NCI-H774 (cell line): ENCODE results near the gene MKNK1.

Source experiments
- DNase-seq: peaks from one replicate; lab custom pipeline; 2025; lab: John Stamatoyannopoulos, UW

The MKNK1 gene

DNA sequence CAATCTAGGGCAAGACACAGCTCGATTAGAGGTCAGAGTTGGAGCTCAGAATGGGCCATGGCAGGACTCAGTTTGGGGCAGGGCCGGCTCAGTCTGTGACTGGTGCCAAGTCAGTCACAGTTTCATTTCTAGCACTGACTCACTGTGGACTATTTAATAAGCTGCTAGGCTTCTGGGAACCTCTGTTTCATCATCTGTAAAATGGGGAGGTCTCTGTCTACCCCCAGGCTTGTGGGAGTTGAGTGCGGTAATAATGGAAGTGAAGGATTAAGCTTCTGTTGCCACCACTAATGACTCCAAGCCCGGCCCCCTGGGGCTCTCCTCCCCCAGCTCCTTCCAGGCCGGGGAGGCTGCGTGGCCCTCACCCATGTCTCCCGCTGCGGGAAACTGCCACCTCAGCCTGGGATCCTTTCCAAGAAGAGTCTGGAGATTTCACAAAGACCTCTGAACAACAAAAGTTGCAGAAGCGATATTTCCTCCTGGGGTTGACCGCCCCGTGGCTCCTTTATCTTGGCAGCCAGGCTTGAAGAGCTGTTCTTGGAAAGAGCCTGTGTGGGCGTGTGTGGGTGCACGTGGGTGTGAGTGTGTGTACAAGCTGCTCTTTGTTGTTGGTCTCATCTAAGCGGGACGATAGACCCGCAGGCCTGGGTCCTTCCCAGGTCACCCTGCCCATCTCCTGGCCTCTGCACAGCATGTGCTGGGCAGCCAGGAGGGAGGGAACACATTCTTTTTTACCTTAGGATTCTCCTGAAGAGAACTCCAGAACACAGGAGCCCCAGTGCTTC, 81.7 kb downstream of the MKNK1 start:
- no peak for DNase-seq

DNA sequence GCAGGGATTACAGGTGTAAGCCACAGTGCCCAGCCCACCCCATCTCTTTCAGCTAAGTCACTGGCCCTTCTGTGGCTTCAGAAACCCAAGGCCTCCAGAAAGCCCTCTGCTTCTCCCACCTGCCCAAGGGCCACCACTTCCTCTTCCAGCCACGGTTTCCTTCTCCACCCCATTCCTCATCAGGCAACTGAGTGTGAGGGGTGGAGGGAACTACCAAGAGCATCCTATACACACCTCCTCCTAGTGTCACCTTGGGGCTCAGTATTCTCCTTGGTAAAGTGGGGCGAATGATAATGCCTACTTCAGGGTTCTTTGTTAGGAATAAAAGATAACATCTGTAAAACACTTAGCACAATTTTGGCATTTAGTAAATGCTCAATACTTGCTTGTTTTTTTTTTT, 82.7 kb downstream of the MKNK1 start:
- no peak for DNase-seq

DNA sequence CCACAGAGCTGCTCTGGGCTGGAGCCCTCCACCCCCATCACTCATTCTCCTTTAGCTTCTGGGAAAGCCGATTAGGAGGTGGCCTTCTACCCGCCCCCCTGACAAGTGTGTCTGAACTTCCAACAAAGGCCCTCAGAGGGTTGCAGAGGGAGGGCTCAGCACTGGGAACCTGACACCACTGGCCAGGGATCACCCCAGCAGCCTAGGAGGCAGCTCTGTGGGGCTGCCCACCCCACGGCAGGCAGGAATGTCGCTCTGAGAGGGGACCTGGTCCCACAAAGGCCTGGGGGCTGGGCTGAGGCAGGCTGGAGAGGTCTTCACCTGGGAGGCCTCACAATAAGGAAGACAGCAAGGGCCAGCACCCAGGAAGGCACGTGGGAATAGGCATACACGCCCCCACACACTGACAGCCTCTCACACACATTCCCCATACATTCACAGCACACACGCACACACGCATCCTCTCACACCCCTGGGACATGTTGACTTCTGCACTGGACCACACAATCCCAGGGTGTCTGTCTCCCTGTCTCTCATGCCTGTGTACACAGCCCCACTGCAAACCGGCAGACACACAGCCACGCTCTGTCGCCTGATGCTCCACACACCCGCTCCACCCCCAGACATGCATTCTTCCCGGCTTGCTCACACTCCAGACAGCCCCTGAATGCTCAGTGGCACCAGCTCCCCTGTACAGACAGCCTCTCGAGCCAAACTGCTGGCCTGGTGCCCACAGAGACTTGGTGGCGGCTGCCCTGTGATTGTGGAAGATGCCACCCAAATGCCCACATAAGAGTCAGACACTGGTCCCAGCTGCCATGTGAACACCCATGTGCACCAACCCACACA, 83.8 kb downstream of the MKNK1 start:
- DNase-seq = no peak

DNA sequence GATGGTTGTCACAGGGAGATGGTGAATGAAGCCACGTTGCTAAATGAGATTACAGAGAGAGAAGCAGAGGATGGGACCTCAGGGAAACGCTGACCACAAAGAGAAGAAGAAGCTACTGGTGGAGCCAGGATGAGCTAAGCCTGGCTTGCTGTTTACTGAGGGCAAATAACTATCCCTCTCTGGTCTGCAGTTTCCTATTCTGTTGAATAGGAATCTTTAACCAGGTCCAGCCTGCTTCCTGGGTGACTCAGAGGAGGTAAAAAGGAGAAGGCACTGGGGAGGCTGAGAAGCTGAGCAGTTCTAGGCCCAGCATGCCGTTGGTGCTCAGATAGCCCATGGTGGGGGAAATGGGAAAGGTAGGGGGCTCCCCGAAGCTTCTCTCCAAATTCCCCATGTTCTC, 84.9 kb downstream of the MKNK1 start:
- DNase-seq = no peak

DNA sequence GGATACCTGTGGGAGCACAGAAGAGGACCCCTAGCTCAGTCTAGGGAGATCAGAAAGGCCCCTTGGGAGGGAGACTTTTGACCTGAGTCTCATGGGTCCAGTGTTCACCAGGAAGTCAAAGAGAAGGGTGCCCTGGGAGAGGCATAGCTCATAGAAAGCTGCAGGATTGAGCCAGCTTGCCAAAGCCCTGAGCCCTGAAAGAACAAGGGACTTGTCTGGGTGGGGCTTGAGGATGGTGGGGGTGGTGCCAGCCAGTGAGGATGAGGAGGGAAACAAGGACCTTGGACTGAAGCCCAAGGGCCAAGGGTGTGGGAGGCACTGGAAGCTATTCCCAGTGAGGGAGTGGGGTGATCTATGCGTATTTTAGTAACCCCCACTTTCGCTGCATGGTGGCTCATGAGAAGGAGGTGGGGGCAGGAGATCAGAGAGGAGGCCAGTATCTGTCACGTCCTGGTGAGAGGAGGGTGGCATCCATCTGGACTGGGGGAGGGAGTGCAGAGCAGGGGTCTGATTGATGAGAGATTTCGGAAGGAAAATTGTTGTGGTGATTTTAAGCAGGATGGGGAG, 86.1 kb downstream of the MKNK1 start:
- no peak for DNase-seq

DNA sequence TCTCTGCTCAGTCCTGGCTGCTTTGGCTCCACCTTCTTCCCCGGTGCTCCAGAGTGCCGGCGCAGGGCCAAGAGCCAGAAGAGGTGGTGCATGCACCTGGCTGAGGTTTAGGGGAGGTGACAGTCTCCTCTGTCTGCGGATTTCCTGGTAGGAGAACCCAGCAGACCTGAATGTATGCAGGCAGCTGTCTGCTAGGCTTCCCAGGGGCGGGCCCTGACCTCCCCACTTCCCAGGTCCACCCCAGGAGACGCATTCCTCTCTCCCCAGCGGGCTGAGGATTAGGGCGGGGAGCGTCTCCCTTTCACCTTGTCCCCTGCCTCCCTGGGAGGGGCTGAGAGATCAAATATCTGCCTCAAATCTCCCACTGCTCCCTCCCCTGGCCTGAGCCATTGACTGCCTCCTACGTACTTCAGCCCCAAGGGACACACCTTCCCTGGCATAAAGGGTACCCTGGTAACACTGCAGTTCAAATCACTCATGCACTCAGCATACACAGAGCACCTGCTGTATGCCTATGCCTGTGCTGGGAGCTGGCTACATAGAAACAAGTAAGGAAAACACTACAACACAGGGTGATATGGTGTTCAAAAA, 87.0 kb downstream of the MKNK1 start:
- DNase-seq = peak; percentile 90

DNA sequence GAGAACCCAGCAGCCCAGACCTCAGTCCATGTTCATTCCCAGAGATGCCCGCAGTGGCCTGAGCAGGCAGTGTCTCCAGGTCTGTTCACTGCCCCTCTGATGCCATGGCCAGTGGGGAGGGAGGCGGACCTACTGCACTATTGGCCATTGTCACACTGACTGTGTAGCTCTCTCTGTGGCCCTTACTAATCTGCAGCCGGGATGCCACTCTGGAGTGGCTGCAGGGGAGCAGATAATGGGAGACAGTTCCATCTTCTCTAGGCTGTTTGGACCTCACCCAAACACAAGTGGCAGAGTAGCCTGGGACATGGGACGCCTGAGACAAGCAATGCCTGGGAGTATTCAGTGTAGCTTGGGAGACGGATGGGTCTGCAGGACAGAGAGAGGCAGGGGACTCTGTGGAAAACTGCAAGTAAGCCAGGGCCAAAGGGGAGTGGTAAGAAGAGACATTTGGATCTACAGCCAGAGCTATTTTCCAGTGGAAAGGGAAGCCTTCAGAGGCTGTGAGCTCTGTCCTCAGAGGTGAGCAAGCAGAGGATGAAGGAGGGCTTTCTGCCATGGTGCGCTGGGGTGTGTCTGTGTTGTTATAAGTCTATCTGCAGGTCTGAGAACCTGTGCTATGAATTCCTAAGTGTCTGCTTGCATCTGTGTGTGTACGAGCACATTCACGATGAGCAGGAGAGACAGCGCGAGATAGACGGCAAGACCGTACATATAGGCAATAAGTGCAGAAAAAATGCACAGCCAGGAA, 87.7 kb downstream of the MKNK1 start:
- no peak for DNase-seq

DNA sequence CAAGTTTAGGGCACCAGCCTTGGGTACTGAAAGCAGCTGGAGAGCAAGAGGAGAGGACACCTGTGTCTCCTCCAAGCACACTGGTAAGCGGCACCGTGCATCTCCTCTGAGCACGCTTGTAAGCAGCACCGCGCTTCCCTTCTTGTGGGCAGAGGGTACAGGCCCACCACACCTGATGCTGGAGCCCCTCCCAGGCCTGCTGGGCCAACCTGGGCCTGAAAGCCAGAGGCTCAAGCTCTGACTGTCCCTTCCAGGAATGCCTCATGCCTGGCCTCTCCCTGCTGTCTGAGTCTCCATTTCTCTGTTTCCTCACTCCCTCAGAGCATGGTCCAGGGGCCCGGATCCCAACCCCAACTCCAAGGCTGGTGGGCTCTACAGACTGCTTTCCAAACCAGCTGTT, 88.5 kb downstream of the MKNK1 start:
- DNase-seq = no peak

DNA sequence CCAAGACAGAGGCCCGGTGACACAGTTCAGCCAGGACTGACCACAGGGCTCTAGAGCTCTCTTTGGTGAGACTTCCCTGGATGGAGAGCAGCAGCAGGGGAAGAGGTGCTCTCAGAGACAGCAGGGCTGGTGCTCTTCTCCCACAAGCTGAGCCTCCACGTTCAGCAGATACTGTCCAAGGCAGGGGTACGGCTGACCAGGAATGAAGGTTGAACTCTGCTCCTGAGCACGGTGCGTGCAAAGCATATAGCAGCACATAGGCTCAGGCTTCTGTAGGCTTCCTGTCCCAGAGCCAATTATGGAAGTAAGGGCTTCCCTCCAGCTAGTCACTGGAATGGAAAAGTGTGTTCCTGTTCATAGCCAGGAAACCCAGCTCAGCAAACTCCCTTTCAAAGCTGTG, 90.5 kb downstream of the MKNK1 start:
- DNase-seq = no peak

DNA sequence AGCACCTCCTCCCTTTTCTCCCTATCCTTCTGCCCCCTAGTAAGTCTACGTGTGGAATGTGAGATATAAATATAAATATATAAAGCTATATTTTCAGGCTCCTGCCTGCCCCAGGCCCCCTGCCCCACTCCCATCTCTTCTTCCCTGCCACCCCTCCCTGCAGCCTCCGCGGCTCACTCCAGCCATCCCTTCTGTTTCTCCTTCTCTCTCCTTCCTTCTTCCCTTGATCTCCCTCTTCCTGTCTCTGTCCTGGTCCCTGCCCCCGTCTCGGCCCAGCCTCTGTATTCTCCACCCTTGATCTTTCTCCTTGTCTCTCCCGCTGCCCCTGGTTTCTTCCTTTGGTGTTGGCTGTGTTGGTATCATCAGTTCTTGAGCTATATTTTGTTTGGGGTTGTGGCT, 91.3 kb downstream of the MKNK1 start:
- no peak for DNase-seq

DNA sequence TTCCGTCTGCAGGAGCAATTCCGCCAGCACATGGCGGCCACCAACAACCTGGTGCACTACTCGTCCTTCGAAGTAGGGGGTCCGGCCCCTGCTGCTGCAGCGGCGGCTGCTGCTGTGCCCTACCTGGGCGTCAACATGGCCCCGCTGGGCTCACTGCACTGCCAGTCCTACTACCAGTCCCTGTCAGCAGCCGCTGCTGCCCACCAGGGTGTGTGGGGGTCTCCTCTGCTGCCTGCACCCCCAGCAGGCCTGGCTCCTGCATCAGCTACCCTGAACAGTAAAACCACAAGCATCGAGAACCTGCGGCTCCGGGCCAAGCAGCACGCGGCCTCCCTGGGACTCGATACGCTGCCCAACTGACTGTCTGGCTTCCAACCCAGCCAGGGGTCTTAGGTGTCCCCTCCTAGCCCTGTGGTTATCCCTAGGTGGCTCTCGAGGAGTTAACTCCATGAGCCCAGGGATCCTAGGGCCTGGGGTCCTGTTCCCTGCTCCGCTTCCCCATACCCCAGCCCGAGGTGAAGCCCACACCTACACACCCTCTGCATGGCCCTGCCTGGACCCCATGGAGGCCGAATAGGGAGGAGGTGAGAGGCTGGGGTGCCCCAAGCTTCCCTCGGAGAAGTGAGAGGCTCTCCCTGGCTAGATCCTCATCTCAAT, 91.8 kb downstream of the MKNK1 start:
- no peak for DNase-seq

DNA sequence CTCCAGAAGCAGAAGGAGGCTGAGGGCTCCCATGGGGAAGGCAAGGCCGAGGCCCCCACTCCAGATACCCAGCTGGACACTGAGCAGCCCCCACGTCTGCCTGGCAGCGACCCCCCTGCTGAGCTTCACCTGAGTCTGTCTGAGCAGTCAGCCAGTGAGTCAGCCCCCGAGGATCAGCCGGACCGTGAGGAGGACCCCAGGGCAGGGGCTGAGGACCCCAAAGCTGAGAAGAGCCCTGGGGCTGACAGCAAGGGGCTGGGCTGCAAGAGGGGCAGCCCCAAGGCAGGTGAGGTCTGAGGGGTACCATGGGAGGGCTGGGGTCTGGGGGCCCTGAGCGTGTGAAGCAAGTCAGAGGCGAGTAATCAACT, 93.1 kb downstream of the MKNK1 start:
- no peak for DNase-seq

DNA sequence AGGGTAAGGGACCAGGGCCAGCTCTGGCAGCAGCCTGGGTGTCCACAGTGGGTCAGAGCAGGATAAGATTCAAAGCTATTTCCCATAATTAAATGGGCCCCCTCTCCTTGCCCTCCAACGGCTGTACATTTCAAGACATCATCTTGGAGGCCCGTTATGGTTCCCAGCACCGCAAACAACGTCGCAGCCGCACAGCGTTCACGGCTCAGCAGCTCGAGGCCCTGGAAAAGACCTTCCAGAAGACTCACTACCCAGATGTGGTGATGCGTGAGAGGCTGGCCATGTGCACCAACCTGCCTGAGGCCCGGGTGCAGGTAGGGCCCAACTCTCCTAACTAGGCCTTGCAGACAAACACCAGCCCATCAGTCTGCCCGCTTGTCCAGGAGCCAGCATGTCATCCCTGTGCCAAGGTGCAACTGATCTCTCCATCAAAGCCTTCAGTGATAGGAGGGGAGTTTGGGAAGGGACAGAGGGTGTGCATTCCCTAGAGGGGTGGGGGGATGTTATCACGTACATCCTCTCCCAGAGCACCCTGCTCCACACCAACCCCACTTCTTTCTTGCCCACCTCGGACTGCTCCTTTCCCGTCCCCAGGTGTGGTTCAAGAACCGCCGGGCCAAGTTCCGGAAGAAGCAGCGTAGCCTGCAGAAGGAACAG, 93.6 kb downstream of the MKNK1 start:
- DNase-seq = no peak

DNA sequence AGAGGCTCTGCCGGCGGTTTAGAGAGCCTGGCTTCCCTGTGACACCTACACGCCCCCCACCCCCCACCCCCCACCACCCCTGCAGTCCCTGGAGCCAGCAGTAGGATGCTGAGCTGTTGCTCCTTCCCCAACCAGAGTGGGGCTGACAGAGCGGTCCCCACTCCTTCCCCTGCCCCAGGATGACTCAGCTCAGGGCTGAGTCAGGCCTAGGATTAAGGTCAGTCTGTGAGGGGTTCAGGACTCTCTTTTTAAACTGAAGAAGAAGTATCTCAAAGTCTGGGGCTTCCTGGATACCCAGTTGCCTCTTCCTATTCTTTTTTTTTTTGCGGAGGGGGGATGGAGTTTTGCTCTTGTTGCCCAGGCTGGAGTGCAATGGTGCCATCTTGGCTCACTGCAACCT, 95.3 kb downstream of the MKNK1 start:
- no peak for DNase-seq
